Cardiac fibroblast (primary cell): ENCODE measurements around the gene P2RY6.

Experiments used
- DNase-seq, 2 donors: peaks; one replicate each; pipeline versions ENCODE4 v3.0.0 to v3.0.0-alpha.2; 2010; ENCODE audit warnings: low read depth in 2 of 2
- H3K4me3 ChIP-seq, 2 donors: replicated peaks in 1 of 2; 1 replicate in 1 of 2; 2 replicates in 1 of 2; pipeline ENCODE4 v1.5.1; 2011; ENCODE audit warnings: low read depth in 2 of 2, low read length in 2 of 2, mild to moderate bottlenecking in 2 of 2, moderate library complexity in 1 of 2
- CTCF ChIP-seq: IDR thresholded peaks from one replicate; pipeline ENCODE4 v1.5.1; 2011; ENCODE audit warnings: low read depth, mild to moderate bottlenecking, low read length, inconsistent platforms

Gene P2RY6

DNA sequence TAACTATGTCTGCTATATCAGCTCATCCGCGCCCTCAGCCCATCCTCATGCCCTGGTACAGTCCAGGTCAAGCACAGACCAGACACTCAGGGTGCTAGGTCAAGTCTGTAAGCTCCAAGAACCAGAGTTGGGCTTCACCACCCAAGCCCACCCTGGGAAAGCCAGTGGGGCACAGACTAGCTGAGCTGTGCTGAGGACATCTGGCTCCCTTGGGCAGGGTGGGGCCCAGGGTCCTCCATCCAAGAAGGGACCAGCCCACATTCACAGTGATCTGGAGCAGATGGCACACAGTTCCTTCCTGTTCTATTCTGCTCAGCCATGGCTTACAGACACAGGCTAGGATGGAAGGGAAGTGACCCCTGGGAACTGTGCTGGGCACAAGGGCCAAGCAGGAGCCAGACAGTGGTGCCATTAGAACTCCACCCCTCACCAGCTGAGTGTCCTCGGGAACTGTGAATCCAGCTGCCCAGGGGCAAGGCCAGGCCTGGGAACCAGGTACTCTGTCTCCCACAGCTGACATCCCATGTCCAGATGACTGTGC, 9.1 kb downstream of the P2RY6 start:
- DNase-seq: no peak
- TF ChIP-seq CTCF: no peak
- no peak overlapping the region for H3K4me3 ChIP-seq

- no peak for TF ChIP-seq CTCF
- H3K4me3 ChIP-seq: no peak overlapping the region
- DNase-seq: no peak
Observed at GRCh38 chr11:73281796-73282660, 9.9 kb downstream of the P2RY6 start.

- no peak overlapping the region for H3K4me3 ChIP-seq
- no peak for DNase-seq
- TF ChIP-seq CTCF: no peak
Observed at GRCh38 chr11:73283276-73284000, 11.3 kb downstream of the P2RY6 start.

DNA sequence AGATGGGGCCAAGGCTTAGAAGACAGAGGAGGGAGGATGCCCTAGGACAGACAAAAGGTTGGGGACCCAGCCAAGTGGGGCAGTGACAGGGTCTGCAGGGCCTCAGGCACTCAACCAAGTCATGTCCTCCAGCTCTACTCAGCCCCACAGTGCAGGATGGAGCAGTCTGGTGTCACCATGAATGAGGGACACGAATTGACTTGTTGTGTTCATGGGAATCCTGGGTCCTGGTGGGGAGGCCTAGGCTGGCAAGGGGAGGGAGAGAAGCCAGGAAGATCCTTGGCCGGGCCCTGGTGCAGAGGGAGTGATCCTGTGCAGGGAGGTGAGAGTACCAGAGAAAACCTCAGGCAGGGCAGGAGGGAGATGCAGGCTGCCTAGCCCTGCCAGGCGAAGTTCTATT, 12.0 kb downstream of the P2RY6 start:
- no peak overlapping the region for H3K4me3 ChIP-seq
- no peak for DNase-seq
- TF ChIP-seq CTCF: no peak

DNA sequence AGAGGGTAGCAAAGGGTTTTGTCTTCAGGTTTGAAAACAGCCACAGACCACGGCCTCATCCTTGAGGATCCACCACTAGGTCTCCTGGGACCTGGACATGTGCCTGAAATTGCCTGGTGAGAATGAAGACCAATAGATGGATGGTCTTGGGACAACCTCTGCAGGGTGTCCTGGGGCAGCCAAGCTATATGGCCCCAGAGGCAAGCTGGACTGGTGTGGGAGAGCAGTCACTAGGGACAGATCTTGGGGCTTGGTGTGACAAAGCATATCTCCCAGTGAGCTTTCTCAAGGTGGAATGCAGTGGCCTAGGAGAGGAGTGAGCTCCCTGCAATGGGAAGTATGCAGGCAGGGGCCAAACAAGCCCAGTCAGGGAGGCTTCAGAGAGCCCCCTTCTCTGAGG, 13.6 kb downstream of the P2RY6 start:
- no peak for TF ChIP-seq CTCF
- no peak overlapping the region for H3K4me3 ChIP-seq
- no peak for DNase-seq

DNA sequence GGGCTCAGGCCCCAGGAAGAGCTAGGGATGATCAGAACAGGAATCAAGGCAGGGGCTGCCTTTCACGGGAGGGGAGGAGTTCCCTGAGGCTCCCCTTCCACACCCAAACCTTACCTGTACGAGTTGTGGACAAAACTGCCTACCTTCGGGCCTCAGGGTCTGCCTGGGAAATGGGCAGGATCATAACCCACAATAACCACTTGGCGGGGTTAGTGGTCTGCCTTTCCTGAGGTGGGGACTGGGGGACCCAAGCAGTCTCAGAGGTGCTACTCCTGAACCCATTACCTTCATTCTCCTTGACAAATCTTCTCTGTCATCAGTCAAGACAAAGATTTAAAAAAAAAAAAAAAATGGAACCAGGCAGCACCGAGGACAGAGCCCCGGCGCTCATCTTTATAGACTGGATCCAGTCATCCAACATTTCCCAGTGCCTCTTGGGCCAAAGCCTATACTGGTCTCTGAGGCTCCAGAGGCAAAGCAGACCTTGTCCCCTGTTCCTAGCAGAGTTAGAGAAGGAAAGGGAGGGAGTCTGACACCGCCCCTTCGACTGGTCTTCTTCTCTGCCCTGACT, 14.2 kb downstream of the P2RY6 start:
- H3K4me3 ChIP-seq: no peak overlapping the region
- TF ChIP-seq CTCF: no peak
- DNase-seq: no peak
